Measurements from ENCODE around the gene RAB11FIP4. TPM values are rescaled to one million over a fixed set of nuclear protein-coding genes. Genes with fewer than 3 reads are reported as not detected.

RAB11FIP4 gene
- total and polyA plus RNA-seq, 10 of the 15 experiments (the other 5 are each of a cell fraction or from before 2014, with no cell fraction given) = 1.4 to 27.0 (median 17.6) TPM

DNA sequence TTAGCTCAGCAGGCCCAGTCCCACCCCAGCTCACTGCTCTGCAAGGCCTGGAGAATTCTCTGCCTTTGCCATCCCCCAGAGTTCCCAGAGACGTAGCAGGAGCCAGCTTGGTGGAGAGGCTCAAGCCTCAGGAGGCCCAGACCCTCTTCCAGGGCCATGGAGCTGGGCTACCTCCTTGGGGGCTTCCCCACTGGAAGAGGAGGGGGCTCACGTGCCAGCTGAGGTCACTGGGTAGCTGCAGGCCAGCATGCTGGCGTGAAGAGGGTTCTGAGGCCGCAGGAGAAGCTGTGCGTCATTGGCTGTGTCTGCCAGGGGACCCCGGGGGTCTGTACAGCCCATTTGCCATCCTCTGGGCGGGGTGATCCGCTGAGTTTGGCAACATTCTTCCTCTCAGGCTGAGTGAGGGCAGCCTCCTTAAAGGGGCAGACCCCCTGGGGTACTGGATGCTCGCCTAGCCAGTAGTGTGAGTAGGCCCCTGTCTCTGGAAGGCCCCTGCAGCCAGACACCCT, 131.6 kb downstream of the RAB11FIP4 start:
- DNase-seq (ENCODE audit: low read depth, low spot score) (no peak), ATAC-seq (no peak), FAIRE-seq (no peak)
- Histone ChIP-seq H3K9ac (ENCODE audit: control insufficient read depth, insufficient read depth, low read length) (no peak overlapping the region), H3K4me3 (no peak overlapping the region), H3K27me3 (replicated peaks in 1 of 2; ENCODE audit: control insufficient read depth in 2 of 2, insufficient read depth in 2 of 2, low read length in 1 of 2) (no peaks in the 10 kb centered on the region), H3K27ac (ENCODE audit: control insufficient read depth, insufficient read depth) (no peak overlapping the region), H3K4me1 (ENCODE audit: control insufficient read depth, insufficient read depth, low read length) (no peaks in the 10 kb centered on the region; the same call in 1 of the 2 replicates), H2AFZ (ENCODE audit: control insufficient read depth, low read depth, low read length) (no peak overlapping the region), H4K20me1 (ENCODE audit: control insufficient read depth, insufficient read depth) (no peaks in the 10 kb centered on the region), H3K4me2 (ENCODE audit: control insufficient read depth, insufficient read depth) (no peak overlapping the region), H3K79me2 (ENCODE audit: control insufficient read depth, insufficient read depth, low read length) (no peaks in the 10 kb centered on the region), H3K9me3 (replicated peaks; ENCODE audit: control insufficient read depth, insufficient read depth, low read length) (no peaks in the 10 kb centered on the region; the same call in 2 of the 3 replicates), H3K36me3 (ENCODE audit: control insufficient read depth in 2 of 2, insufficient read depth in 2 of 2, low read length in 1 of 2) (peaks cover 8 to 19% of the 10 kb centered on the region in 2 experiments)
- intact Hi-C loops (cut with micrococcal nuclease; ENCODE audit: unreplicated experiment) = no loop called here
- no TSS peak for BruUV-seq (replicated peaks)
- ChIA-PET SMC1A (ENCODE audit: uncharacterized antibody, unreplicated experiment) (interaction anchor here (1.3 to 10.1 kb wide), 2 partner anchors 86 to 139 kb away, joined by 4 to 81 read pairs; no protein-coding TSS in a partner anchor), RAD21 (ENCODE audit: unreplicated experiment) (interaction anchor here (0.8 to 6.7 kb wide), 7 partner anchors 12 to 85 kb away, joined by 3 to 64 read pairs (median 5); no protein-coding TSS in a partner anchor), CTCF (interaction anchor here (1.0 to 5.9 kb wide), 10 partner anchors 11 to 319 kb away, joined by 3 to 95 read pairs (median 4); no protein-coding TSS in a partner anchor), POLR2A (interaction anchor here (1.1 to 1.4 kb wide), 2 partner anchors 34 to 36 kb away, joined by 3 read pairs; no protein-coding TSS in a partner anchor)
- 68% methylated on average over 9 of the region's 9 CpGs for WGBS (ENCODE audit: insufficient coverage, insufficient replicate concordance, low lambda C conversion rate, missing lambda C conversion rate)
- in situ Hi-C loops (cut with MboI) = no loop called here
- no peak for TF ChIP-seq RAD51 (IDR thresholded peaks at IDR 0.05)
- no peak for TF ChIP-seq CEBPB (IDR thresholded peaks at IDR 0.05; ENCODE audit: borderline replicate concordance in 1 of 2, low read depth in 2 of 2, low read length in 2 of 2)
- no peak for TF ChIP-seq NFYA (IDR thresholded peaks at IDR 0.05; ENCODE audit: borderline replicate concordance, low read depth, low read length)
- TF ChIP-seq, protein P1, sequence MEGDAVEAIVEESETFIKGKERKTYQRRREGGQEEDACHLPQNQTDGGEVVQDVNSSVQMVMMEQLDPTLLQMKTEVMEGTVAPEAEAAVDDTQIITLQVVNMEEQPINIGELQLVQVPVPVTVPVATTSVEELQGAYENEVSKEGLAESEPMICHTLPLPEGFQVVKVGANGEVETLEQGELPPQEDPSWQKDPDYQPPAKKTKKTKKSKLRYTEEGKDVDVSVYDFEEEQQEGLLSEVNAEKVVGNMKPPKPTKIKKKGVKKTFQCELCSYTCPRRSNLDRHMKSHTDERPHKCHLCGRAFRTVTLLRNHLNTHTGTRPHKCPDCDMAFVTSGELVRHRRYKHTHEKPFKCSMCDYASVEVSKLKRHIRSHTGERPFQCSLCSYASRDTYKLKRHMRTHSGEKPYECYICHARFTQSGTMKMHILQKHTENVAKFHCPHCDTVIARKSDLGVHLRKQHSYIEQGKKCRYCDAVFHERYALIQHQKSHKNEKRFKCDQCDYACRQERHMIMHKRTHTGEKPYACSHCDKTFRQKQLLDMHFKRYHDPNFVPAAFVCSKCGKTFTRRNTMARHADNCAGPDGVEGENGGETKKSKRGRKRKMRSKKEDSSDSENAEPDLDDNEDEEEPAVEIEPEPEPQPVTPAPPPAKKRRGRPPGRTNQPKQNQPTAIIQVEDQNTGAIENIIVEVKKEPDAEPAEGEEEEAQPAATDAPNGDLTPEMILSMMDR (IDR thresholded peaks at IDR 0.05 in 2 of 3, conservative IDR thresholded peaks at IDR 0.05 in 1 of 3; ENCODE audit: control insufficient read depth in 2 of 3, extremely low read depth in 1 of 3, insufficient read depth in 1 of 3, low read depth in 3 of 3, low read length in 3 of 3) = no peak
- TF ChIP-seq, protein P2, sequence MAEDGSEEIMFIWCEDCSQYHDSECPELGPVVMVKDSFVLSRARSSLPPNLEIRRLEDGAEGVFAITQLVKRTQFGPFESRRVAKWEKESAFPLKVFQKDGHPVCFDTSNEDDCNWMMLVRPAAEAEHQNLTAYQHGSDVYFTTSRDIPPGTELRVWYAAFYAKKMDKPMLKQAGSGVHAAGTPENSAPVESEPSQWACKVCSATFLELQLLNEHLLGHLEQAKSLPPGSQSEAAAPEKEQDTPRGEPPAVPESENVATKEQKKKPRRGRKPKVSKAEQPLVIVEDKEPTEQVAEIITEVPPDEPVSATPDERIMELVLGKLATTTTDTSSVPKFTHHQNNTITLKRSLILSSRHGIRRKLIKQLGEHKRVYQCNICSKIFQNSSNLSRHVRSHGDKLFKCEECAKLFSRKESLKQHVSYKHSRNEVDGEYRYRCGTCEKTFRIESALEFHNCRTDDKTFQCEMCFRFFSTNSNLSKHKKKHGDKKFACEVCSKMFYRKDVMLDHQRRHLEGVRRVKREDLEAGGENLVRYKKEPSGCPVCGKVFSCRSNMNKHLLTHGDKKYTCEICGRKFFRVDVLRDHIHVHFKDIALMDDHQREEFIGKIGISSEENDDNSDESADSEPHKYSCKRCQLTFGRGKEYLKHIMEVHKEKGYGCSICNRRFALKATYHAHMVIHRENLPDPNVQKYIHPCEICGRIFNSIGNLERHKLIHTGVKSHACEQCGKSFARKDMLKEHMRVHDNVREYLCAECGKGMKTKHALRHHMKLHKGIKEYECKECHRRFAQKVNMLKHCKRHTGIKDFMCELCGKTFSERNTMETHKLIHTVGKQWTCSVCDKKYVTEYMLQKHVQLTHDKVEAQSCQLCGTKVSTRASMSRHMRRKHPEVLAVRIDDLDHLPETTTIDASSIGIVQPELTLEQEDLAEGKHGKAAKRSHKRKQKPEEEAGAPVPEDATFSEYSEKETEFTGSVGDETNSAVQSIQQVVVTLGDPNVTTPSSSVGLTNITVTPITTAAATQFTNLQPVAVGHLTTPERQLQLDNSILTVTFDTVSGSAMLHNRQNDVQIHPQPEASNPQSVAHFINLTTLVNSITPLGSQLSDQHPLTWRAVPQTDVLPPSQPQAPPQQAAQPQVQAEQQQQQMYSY (CRISPR knock-in tag; IDR thresholded peaks at IDR 0.05) = no peak
- TF ChIP-seq CEBPZ (IDR thresholded peaks at IDR 0.05; ENCODE audit: low read depth, low read length) = no peak
- no peak for TF ChIP-seq EP300 (IDR thresholded peaks at IDR 0.05; ENCODE audit: borderline replicate concordance in 1 of 2, control insufficient read depth in 1 of 2, low read depth in 2 of 2, low read length in 2 of 2)
